ENCODE measurements around the gene HLA-E.
"Not testable (repeated sequence)": the region's sequence is repeated elsewhere in the genome, so short reads cannot be mapped to it uniquely, and the experiment has no call there.

DNA sequence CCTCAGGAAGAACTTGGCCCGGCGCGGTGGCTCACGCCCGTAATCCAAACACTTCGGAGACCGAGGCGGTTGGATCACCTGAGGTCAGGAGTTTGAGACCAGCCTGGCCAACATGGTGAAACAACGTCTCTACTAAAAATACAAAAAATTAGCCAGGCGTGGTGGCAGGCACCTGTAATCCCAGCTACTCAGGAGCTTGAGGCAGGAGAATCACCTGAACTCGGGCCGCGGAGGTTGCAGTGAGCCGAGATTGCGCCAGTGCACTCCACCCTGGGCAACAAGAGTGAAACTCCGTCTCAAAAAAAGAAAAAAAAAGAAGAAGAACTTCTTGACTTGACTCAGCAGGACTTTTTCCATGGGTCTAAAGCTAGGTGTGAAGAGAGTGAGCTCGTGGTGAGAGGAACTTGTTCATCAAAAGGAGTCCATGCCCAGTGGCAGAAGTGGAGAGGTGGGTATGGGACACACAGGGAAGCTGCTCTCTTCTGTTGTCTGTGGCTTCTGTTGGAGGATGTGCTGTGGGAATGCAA lies 40.1 kb downstream of the HLA-E start:
- TF ChIP-seq, protein P1, sequence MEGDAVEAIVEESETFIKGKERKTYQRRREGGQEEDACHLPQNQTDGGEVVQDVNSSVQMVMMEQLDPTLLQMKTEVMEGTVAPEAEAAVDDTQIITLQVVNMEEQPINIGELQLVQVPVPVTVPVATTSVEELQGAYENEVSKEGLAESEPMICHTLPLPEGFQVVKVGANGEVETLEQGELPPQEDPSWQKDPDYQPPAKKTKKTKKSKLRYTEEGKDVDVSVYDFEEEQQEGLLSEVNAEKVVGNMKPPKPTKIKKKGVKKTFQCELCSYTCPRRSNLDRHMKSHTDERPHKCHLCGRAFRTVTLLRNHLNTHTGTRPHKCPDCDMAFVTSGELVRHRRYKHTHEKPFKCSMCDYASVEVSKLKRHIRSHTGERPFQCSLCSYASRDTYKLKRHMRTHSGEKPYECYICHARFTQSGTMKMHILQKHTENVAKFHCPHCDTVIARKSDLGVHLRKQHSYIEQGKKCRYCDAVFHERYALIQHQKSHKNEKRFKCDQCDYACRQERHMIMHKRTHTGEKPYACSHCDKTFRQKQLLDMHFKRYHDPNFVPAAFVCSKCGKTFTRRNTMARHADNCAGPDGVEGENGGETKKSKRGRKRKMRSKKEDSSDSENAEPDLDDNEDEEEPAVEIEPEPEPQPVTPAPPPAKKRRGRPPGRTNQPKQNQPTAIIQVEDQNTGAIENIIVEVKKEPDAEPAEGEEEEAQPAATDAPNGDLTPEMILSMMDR (IDR thresholded peaks at IDR 0.05), result not testable (repeated sequence)
- not testable (repeated sequence) for TF ChIP-seq POLR2A, POLR2AphosphoS5 (IDR thresholded peaks at IDR 0.05)

Data from breast epithelium (tissue), 3 donors.